ENCODE results near the gene SLC6A18.

DNA sequence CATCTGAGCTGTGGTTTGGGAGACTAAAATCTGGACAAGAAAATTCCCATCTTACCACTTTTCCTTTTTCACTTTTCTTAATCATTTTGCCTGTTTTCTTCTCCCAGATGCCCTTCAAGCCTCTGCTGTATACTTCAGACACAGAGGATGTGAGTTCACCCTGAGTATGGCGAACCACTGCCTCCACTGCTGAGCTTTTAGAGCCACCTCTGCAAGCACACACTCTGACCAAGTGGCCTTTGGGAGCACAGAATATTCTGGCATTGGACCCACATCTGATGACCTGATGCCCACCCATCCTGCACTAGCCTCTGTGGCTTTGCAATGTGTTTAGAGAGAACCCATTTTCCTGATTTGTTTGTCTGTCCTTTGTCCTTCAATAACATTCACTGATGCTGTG lies 37.2 kb downstream of the SLC6A18 start:
- TF ChIP-seq, protein P1, sequence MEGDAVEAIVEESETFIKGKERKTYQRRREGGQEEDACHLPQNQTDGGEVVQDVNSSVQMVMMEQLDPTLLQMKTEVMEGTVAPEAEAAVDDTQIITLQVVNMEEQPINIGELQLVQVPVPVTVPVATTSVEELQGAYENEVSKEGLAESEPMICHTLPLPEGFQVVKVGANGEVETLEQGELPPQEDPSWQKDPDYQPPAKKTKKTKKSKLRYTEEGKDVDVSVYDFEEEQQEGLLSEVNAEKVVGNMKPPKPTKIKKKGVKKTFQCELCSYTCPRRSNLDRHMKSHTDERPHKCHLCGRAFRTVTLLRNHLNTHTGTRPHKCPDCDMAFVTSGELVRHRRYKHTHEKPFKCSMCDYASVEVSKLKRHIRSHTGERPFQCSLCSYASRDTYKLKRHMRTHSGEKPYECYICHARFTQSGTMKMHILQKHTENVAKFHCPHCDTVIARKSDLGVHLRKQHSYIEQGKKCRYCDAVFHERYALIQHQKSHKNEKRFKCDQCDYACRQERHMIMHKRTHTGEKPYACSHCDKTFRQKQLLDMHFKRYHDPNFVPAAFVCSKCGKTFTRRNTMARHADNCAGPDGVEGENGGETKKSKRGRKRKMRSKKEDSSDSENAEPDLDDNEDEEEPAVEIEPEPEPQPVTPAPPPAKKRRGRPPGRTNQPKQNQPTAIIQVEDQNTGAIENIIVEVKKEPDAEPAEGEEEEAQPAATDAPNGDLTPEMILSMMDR (IDR thresholded peaks at IDR 0.05; ENCODE audit: low read depth, low read length, poor library complexity, severe bottlenecking), result no peak
- no peak for TF ChIP-seq EZH2phosphoT487 (IDR thresholded peaks at IDR 0.05; ENCODE audit: borderline replicate concordance, low read length)
